K562 (cell line): Measurements from ENCODE around the gene CD101. TPM values are rescaled to one million over a fixed set of nuclear protein-coding genes. Genes with fewer than 3 reads are reported as not detected.

Source experiments
- CBX8 ChIP-seq: fragments of 200-600 bp; sonication (generic); IDR thresholded peaks from 2 replicates; pipeline ENCODE4 v1.6.1; 2012; ENCODE audit warnings: borderline replicate concordance, mixed run types, low read depth, mild to moderate bottlenecking, moderate library complexity, mixed read lengths, low read length, control low read depth, inconsistent platforms; ENCODE audit not compliant: poor library complexity, severe bottlenecking; ENCODE audit errors: extremely low read depth
- CHCHD3 ChIP-seq: fragments of 250-450 bp; sonication (Bioruptor Pico); IDR thresholded peaks from 2 replicates; pipeline ENCODE4 v2.1.2; 2022; ENCODE audit warnings: mild to moderate bottlenecking
- EP400 ChIP-seq: fragments of 450-650 bp; IDR thresholded peaks from 2 replicates; pipeline ENCODE4 v1.6.1; 2017; ENCODE audit warnings: antibody characterized with exemption, mild to moderate bottlenecking, moderate library complexity
- SMARCA4 ChIP-seq: fragments of 450-650 bp; IDR thresholded peaks from 2 replicates; pipeline ENCODE4 v1.6.1; 2016
- SNIP1 ChIP-seq: fragments of 450-650 bp; IDR thresholded peaks from 2 replicates; pipeline ENCODE4 v1.7.1; 2017; ENCODE audit warnings: low read depth, mild to moderate bottlenecking
- TAF7 ChIP-seq: fragments of 450-650 bp; IDR thresholded peaks from 2 replicates; pipeline ENCODE4 v1.6.1; 2016; ENCODE audit warnings: missing genetic modification characterization, missing compliant biosample characterization
- polyA plus RNA-seq, 8 experiments: library from polyadenylated mRNA; depleted of rRNA in 4 of 8; stranded (reverse) in 5 of 8; unstranded in 3 of 8; fragments of >200 nt; fragmentation: Nextera tagmentation in 2 of 8; fragmentation: Illumina TruSeq in 1 of 8; extraction: Ambion mirVana in 2 of 8; extraction: Trizol in 1 of 8; gene quantifications; 2 replicates each; pipeline versions ENCODE4 v1.2.1 to v1.2.3, GENCODE V29; 2011 to 2014; ENCODE audit warnings: inconsistent platforms in 1 of 8, missing spikeins in 1 of 8
- total RNA-seq, 7 experiments: library from RNA; depleted of rRNA in 6 of 7; stranded (reverse); fragments of >200 nt in 6 of 7; fragmentation: Illumina TruSeq in 2 of 7; extraction: Trizol in 2 of 7; gene quantifications; 2 replicates each; pipeline versions ENCODE4 v1.2.1 to v1.2.3, GENCODE V29; 2011 to 2021; ENCODE audit warnings: low replicate concordance in 1 of 7
- TF ChIP-seq, protein P1 (sequence below): IDR thresholded peaks from 2 replicates; pipeline ENCODE4 v1.6.1; 2014; ENCODE audit warnings: antibody characterized with exemption
- TF ChIP-seq, protein P2 (sequence below): fragments of 250-450 bp; sonication (Bioruptor Pico); IDR thresholded peaks from 2 replicates; pipeline ENCODE4 v1.8.0; 2022; ENCODE audit warnings: moderate library complexity, mild to moderate bottlenecking, inconsistent platforms
- TF ChIP-seq, protein P3 (sequence below): sonication (generic); formaldehyde crosslinking; IDR thresholded peaks from 2 replicates; pipeline ENCODE4 v1.9.0; 2022; ENCODE audit warnings: mild to moderate bottlenecking, missing genetic modification reagents
- TF ChIP-seq, protein P4 (sequence below), 2 experiments: fragments of 450-650 bp; IDR thresholded peaks; 2 replicates each; pipeline ENCODE4 v1.6.1; 2018; ENCODE audit warnings: mild to moderate bottlenecking in 2 of 2, low read depth in 1 of 2; ENCODE audit not compliant: partially characterized antibody in 2 of 2
- TF ChIP-seq, protein P5 (sequence below): fragments of 450-650 bp; formaldehyde crosslinking; IDR thresholded peaks from 2 replicates; pipeline ENCODE4 v1.4.0; 2020; ENCODE audit warnings: mild to moderate bottlenecking, moderate library complexity
- TF ChIP-seq, protein P6 (sequence below): fragments of 450-650 bp; formaldehyde crosslinking; IDR thresholded peaks from 2 replicates; pipeline ENCODE4 v1.4.0; 2020; ENCODE audit warnings: mild to moderate bottlenecking, moderate library complexity
- TF ChIP-seq, protein P7 (sequence below): sonication (generic); formaldehyde crosslinking; IDR thresholded peaks from 2 replicates; pipeline ENCODE4 v1.8.0; 2023; ENCODE audit warnings: mild to moderate bottlenecking, missing genetic modification reagents

The CD101 gene
- total and polyA plus RNA-seq, 9 of the 15 experiments (the other 6 are each of a cell fraction or from before 2014, with no cell fraction given): 0.04 to 1.1 (median 0.20) TPM

DNA sequence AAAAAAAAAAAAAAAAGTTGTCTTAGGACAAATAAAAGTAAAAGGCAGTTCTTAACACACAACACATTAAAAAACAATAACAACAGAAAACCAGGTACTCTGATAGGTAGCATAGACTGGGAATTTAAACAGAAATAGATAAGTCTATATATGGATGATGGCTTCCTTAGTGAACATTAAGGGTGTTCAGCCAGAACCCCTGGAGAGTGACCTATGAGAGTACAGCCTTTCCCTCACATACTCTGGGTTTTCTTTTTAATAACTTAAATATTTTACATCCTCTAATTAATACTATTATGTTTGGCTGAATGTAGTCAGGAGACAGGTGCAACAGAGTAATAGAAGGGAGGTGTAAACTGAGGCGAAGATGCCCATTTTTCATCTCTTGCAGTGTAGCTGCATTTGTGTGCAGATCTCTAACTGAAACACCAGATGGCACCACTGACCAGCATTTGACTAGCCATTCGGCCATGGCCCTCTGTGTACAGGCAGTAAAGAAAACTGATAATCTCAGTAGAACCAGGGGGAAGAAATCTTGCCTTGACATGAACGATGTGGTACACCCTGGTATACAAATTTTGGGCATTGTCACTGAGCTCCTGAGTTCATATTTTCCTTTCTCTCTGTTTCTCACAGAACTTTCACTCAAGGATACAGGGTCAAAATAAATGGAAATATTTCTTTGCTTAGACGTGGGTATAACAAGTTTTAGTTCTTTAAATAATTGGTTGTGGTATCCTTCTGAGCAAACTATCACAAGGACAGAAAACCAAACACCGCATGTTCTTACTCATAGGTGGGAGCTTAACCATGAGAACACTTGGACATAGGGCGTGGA lies 66.2 kb downstream of the CD101 start (continued):
- TF ChIP-seq, protein P1, sequence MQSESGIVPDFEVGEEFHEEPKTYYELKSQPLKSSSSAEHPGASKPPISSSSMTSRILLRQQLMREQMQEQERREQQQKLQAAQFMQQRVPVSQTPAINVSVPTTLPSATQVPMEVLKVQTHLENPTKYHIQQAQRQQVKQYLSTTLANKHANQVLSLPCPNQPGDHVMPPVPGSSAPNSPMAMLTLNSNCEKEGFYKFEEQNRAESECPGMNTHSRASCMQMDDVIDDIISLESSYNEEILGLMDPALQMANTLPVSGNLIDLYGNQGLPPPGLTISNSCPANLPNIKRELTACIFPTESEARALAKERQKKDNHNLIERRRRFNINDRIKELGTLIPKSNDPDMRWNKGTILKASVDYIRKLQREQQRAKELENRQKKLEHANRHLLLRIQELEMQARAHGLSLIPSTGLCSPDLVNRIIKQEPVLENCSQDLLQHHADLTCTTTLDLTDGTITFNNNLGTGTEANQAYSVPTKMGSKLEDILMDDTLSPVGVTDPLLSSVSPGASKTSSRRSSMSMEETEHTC: no peak
- TF ChIP-seq EP400: no peak; the same call in 1 of the 2 replicates
- TF ChIP-seq, protein P2, sequence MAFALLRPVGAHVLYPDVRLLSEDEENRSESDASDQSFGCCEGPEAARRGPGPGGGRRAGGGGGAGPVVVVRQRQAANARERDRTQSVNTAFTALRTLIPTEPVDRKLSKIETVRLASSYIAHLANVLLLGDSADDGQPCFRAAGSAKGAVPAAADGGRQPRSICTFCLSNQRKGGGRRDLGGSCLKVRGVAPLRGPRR (CRISPR knock-in tag): no peak
- TF ChIP-seq, protein P3, sequence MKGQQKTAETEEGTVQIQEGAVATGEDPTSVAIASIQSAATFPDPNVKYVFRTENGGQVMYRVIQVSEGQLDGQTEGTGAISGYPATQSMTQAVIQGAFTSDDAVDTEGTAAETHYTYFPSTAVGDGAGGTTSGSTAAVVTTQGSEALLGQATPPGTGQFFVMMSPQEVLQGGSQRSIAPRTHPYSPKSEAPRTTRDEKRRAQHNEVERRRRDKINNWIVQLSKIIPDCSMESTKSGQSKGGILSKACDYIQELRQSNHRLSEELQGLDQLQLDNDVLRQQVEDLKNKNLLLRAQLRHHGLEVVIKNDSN (CRISPR knock-in tag): no peak
- TF ChIP-seq, protein P4, sequence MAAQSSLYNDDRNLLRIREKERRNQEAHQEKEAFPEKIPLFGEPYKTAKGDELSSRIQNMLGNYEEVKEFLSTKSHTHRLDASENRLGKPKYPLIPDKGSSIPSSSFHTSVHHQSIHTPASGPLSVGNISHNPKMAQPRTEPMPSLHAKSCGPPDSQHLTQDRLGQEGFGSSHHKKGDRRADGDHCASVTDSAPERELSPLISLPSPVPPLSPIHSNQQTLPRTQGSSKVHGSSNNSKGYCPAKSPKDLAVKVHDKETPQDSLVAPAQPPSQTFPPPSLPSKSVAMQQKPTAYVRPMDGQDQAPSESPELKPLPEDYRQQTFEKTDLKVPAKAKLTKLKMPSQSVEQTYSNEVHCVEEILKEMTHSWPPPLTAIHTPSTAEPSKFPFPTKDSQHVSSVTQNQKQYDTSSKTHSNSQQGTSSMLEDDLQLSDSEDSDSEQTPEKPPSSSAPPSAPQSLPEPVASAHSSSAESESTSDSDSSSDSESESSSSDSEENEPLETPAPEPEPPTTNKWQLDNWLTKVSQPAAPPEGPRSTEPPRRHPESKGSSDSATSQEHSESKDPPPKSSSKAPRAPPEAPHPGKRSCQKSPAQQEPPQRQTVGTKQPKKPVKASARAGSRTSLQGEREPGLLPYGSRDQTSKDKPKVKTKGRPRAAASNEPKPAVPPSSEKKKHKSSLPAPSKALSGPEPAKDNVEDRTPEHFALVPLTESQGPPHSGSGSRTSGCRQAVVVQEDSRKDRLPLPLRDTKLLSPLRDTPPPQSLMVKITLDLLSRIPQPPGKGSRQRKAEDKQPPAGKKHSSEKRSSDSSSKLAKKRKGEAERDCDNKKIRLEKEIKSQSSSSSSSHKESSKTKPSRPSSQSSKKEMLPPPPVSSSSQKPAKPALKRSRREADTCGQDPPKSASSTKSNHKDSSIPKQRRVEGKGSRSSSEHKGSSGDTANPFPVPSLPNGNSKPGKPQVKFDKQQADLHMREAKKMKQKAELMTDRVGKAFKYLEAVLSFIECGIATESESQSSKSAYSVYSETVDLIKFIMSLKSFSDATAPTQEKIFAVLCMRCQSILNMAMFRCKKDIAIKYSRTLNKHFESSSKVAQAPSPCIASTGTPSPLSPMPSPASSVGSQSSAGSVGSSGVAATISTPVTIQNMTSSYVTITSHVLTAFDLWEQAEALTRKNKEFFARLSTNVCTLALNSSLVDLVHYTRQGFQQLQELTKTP (IDR thresholded peaks at IDR 0.05; ENCODE audit: low read depth in 1 of 2, partially characterized antibody in 2 of 2): no peak
- TF ChIP-seq SNIP1: no peak
- no peak for TF ChIP-seq SMARCA4
- TF ChIP-seq CHCHD3 (CRISPR knock-in tag): no peak
- TF ChIP-seq, protein P5, sequence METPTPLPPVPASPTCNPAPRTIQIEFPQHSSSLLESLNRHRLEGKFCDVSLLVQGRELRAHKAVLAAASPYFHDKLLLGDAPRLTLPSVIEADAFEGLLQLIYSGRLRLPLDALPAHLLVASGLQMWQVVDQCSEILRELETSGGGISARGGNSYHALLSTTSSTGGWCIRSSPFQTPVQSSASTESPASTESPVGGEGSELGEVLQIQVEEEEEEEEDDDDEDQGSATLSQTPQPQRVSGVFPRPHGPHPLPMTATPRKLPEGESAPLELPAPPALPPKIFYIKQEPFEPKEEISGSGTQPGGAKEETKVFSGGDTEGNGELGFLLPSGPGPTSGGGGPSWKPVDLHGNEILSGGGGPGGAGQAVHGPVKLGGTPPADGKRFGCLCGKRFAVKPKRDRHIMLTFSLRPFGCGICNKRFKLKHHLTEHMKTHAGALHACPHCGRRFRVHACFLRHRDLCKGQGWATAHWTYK (CRISPR knock-in tag): no peak
- TF ChIP-seq, protein P6, sequence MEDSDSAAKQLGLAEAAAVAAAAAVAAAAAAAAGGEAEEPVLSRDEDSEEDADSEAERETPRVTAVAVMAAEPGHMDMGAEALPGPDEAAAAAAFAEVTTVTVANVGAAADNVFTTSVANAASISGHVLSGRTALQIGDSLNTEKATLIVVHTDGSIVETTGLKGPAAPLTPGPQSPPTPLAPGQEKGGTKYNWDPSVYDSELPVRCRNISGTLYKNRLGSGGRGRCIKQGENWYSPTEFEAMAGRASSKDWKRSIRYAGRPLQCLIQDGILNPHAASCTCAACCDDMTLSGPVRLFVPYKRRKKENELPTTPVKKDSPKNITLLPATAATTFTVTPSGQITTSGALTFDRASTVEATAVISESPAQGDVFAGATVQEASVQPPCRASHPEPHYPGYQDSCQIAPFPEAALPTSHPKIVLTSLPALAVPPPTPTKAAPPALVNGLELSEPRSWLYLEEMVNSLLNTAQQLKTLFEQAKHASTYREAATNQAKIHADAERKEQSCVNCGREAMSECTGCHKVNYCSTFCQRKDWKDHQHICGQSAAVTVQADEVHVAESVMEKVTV: peak; percentile 89
- TF ChIP-seq CBX8: no peak
- no peak for TF ChIP-seq TAF7 (tag)
- TF ChIP-seq, protein P7, sequence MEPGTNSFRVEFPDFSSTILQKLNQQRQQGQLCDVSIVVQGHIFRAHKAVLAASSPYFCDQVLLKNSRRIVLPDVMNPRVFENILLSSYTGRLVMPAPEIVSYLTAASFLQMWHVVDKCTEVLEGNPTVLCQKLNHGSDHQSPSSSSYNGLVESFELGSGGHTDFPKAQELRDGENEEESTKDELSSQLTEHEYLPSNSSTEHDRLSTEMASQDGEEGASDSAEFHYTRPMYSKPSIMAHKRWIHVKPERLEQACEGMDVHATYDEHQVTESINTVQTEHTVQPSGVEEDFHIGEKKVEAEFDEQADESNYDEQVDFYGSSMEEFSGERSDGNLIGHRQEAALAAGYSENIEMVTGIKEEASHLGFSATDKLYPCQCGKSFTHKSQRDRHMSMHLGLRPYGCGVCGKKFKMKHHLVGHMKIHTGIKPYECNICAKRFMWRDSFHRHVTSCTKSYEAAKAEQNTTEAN (CRISPR knock-in tag): no peak
